H1 (cell line): ENCODE data around the gene MYBPH. TPM values are rescaled to one million over a fixed set of nuclear protein-coding genes. Genes with fewer than 3 reads are reported as not detected.

Experiments
- CTCF ChIA-PET: fragments of 300-600 bp; sonication (Branson Sonifier 250); formaldehyde crosslinking; loops from one replicate; lab custom pipeline; 2021; ENCODE audit not compliant: partially characterized antibody; lab: Charles Lee
- POLR2A ChIA-PET: fragments of 300-600 bp; sonication (Branson Sonifier 250); formaldehyde crosslinking; loops from one replicate; lab custom pipeline; 2021; ENCODE audit warnings: inconsistent platforms; ENCODE audit not compliant: partially characterized antibody; lab: Charles Lee
- DNase-seq, 2 experiments: peaks; one replicate each; pipeline versions ENCODE4 v3.0.0 to v3.0.0-alpha.2; 2010 to 2022; ENCODE audit warnings: low spot score in 2 of 2, low read depth in 1 of 2, mixed read lengths in 1 of 2
- FAIRE-seq: peaks from 2 replicates; lab custom pipeline; 2011; peaks lifted over from hg19 to GRCh38; lab: Jason Lieb, UNC
- H2AFZ ChIP-seq: 2 replicates; pipeline ENCODE4 v1.8.1; 2012; ENCODE audit warnings: low read length, inconsistent platforms
- H2AK5ac ChIP-seq: 2 replicates; pipeline ENCODE4 v1.6.1; 2013; ENCODE audit warnings: low read depth, low read length
- H2BK120ac ChIP-seq: replicated peaks from 2 replicates; pipeline ENCODE3; 2013; ENCODE audit warnings: low read depth, low read length, inconsistent platforms
- H2BK12ac ChIP-seq: 2 replicates; pipeline ENCODE4 v1.6.1; 2013; ENCODE audit warnings: low read depth, low read length
- H2BK15ac ChIP-seq: 2 replicates; pipeline ENCODE4 v1.6.1; 2013; ENCODE audit warnings: low read length
- H2BK20ac ChIP-seq: 2 replicates; pipeline ENCODE4 v1.6.1; 2013; ENCODE audit warnings: low read length
- H2BK5ac ChIP-seq: 2 replicates; pipeline ENCODE4 v1.6.1; 2013; ENCODE audit warnings: low read depth, low read length
- H3K14ac ChIP-seq: 2 replicates; pipeline ENCODE4 v1.6.1; 2013; ENCODE audit warnings: inconsistent platforms; ENCODE audit not compliant: insufficient read length
- H3K18ac ChIP-seq: 2 replicates; pipeline ENCODE4 v1.6.1; 2013; ENCODE audit warnings: low read length; ENCODE audit errors: extremely low read depth
- H3K23ac ChIP-seq: 2 replicates; pipeline ENCODE4 v1.6.1; 2013; ENCODE audit warnings: inconsistent platforms; ENCODE audit not compliant: insufficient read length
- H3K23me2 ChIP-seq: 2 replicates; pipeline ENCODE4 v1.6.1; 2013; ENCODE audit warnings: low read depth, low read length
- H3K27ac ChIP-seq: 2 replicates; pipeline ENCODE4 v1.6.1; 2011; ENCODE audit warnings: low read depth, low read length, inconsistent platforms
- H3K27me3 ChIP-seq, 4 experiments: replicated peaks in 1 of 4; 1 replicate in 1 of 4; 2 replicates in 3 of 4; pipeline versions ENCODE4 v1.6.1 to v1.8.1; 2011 to 2013; ENCODE audit warnings: low read length in 3 of 4, mild to moderate bottlenecking in 3 of 4, inconsistent platforms in 2 of 4, mixed read lengths in 2 of 4, moderate library complexity in 1 of 4; ENCODE audit not compliant: control insufficient read depth in 3 of 4, insufficient read depth in 3 of 4; ENCODE audit errors: extremely low read depth in 1 of 4
- H3K36me3 ChIP-seq, 4 experiments: 2 replicates each; pipeline versions ENCODE4 v1.6.1 to v1.8.1; 2011 to 2013; ENCODE audit warnings: mild to moderate bottlenecking in 4 of 4, low read length in 3 of 4, moderate library complexity in 2 of 4, control low read depth in 1 of 4, inconsistent platforms in 1 of 4; ENCODE audit not compliant: insufficient read depth in 4 of 4, control insufficient read depth in 2 of 4
- H3K4ac ChIP-seq: replicated peaks from 2 replicates; pipeline ENCODE3; 2013; ENCODE audit warnings: low read length, low read depth, mixed read lengths, inconsistent platforms; ENCODE audit not compliant: insufficient read length
- H3K4me1 ChIP-seq, 4 experiments: replicated peaks in 1 of 4; 1 replicate in 1 of 4; 2 replicates in 3 of 4; pipeline versions ENCODE4 v1.6.1 to v1.8.1; 2011 to 2013; ENCODE audit warnings: low read length in 3 of 4, inconsistent platforms in 2 of 4, mixed read lengths in 1 of 4; ENCODE audit not compliant: insufficient read depth in 4 of 4, control insufficient read depth in 3 of 4
- H3K4me2 ChIP-seq, 2 experiments: 2 replicates each; pipeline versions ENCODE4 v1.6.1 to v1.8.1; 2011 to 2013; ENCODE audit warnings: low read depth in 2 of 2, low read length in 2 of 2, control low read depth in 1 of 2, inconsistent platforms in 1 of 2, mild to moderate bottlenecking in 1 of 2; ENCODE audit not compliant: insufficient read depth in 1 of 2
- H3K4me3 ChIP-seq, 4 experiments: fragments of 200-600, 300-600 bp in 1 of 4; sonication (generic), shearing (Covaris generic), sonication (Bioruptor Twin) in 1 of 4; 2 replicates each; pipeline versions ENCODE4 v1.5.1 to v1.8.1; 2011 to 2016; ENCODE audit warnings: low read length in 4 of 4, low read depth in 3 of 4, control low read depth in 2 of 4, inconsistent platforms in 2 of 4, mild to moderate bottlenecking in 2 of 4, mixed read lengths in 1 of 4, moderate library complexity in 1 of 4; ENCODE audit not compliant: insufficient read depth in 2 of 4; ENCODE audit errors: extremely low read depth in 1 of 4
- H3K56ac ChIP-seq: replicated peaks from 2 replicates; pipeline ENCODE3; 2013; ENCODE audit warnings: low read depth, mild to moderate bottlenecking, mixed read lengths, low read length, inconsistent platforms; ENCODE audit not compliant: insufficient read length
- H3K79me1 ChIP-seq: 2 replicates; pipeline ENCODE4 v1.6.1; 2013; ENCODE audit warnings: low read depth, low read length, control low read depth
- H3K79me2 ChIP-seq, 2 experiments: 2 replicates each; pipeline versions ENCODE4 v1.6.1 to v1.8.1; 2012 to 2013; ENCODE audit warnings: low read length in 2 of 2, mild to moderate bottlenecking in 2 of 2, inconsistent platforms in 1 of 2; ENCODE audit not compliant: insufficient read depth in 2 of 2, control insufficient read depth in 1 of 2
- H3K9ac ChIP-seq, 4 experiments: replicated peaks in 1 of 4; 1 replicate in 1 of 4; 2 replicates in 3 of 4; pipeline versions ENCODE4 v1.6.1 to v1.8.1; 2011 to 2013; ENCODE audit warnings: low read depth in 3 of 4, low read length in 3 of 4, control low read depth in 2 of 4, mild to moderate bottlenecking in 2 of 4, moderate library complexity in 2 of 4, inconsistent platforms in 1 of 4; ENCODE audit errors: extremely low read depth in 1 of 4
- H3K9me3 ChIP-seq, 2 experiments: 2 replicates each; pipeline versions ENCODE4 v1.6.1 to v1.8.1; 2012 to 2013; ENCODE audit warnings: mild to moderate bottlenecking in 2 of 2, moderate library complexity in 2 of 2, control low read depth in 1 of 2, inconsistent platforms in 1 of 2, low read depth in 1 of 2, low read length in 1 of 2, mixed read lengths in 1 of 2; ENCODE audit not compliant: insufficient read depth in 2 of 2
- H4K20me1 ChIP-seq, 2 experiments: replicated peaks in 1 of 2; 2 replicates each; pipeline versions ENCODE3 to v1.8.1; 2011 to 2013; ENCODE audit warnings: inconsistent platforms in 2 of 2, low read length in 2 of 2, mild to moderate bottlenecking in 1 of 2; ENCODE audit not compliant: insufficient read depth in 2 of 2, control insufficient read depth in 1 of 2
- H4K5ac ChIP-seq: 2 replicates; pipeline ENCODE4 v1.6.1; 2013; ENCODE audit warnings: low read length, low read depth, mixed read lengths, inconsistent platforms; ENCODE audit not compliant: insufficient read length
- H4K8ac ChIP-seq: 2 replicates; pipeline ENCODE4 v1.8.0; 2013; ENCODE audit warnings: mild to moderate bottlenecking, moderate library complexity, low read length, inconsistent platforms; ENCODE audit not compliant: insufficient read depth; ENCODE audit errors: extremely low read depth
- H4K91ac ChIP-seq: replicated peaks from 2 replicates; pipeline ENCODE3; 2013; ENCODE audit warnings: low read length, mixed read lengths, inconsistent platforms; ENCODE audit not compliant: insufficient read length
- TAF1 ChIP-seq: IDR thresholded peaks from 2 replicates; pipeline ENCODE4 v1.6.1; 2011; ENCODE audit warnings: mild to moderate bottlenecking, low read depth, low read length
- WGBS, 2 experiments: shearing (Covaris generic) in 1 of 2; methylation state at CpG; one replicate each; pipeline versions ENCODE4 v1.1.6 to v1.1.7; 2013 to 2015; ENCODE audit warnings: low lambda C conversion rate in 2 of 2, mixed read lengths in 2 of 2, inconsistent platforms in 1 of 2, low coverage in 1 of 2, missing lambda C conversion rate in 1 of 2; ENCODE audit not compliant: insufficient replicate concordance in 2 of 2, insufficient coverage in 1 of 2, insufficient read length in 1 of 2; ENCODE audit errors: extremely low coverage in 1 of 2, missing lambda C conversion rate in 1 of 2; 5-methylcytosine and 5-hydroxymethylcytosine counted together
- polyA plus RNA-seq, 7 experiments: library from polyadenylated mRNA; depleted of rRNA in 3 of 7; stranded (reverse) in 5 of 7; unstranded in 2 of 7; fragments of >200 nt in 5 of 7; fragments of 200-250 nt in 2 of 7; gene quantifications; 1 replicate in 5 of 7; 2 replicates in 1 of 7; 4 replicates in 1 of 7; pipeline versions ENCODE4 v1.2.1 to v1.2.3, GENCODE V29; 2011 to 2013; ENCODE audit warnings: missing spikeins in 2 of 7, mixed read lengths in 2 of 7
- total RNA-seq: library from RNA; stranded (reverse); fragmentation: NEBNext Ultra II Directional; extraction: Animal tissue kit (Norgen Biotek cat#: 25700); gene quantifications from 2 replicates; pipeline ENCODE4 v1.2.1, GENCODE V29; 2021

Gene MYBPH
- total and polyA plus RNA-seq, 2 of the 8 experiments (the other 6 are each of a cell fraction or from before 2014, with no cell fraction given) = not detected

DNA sequence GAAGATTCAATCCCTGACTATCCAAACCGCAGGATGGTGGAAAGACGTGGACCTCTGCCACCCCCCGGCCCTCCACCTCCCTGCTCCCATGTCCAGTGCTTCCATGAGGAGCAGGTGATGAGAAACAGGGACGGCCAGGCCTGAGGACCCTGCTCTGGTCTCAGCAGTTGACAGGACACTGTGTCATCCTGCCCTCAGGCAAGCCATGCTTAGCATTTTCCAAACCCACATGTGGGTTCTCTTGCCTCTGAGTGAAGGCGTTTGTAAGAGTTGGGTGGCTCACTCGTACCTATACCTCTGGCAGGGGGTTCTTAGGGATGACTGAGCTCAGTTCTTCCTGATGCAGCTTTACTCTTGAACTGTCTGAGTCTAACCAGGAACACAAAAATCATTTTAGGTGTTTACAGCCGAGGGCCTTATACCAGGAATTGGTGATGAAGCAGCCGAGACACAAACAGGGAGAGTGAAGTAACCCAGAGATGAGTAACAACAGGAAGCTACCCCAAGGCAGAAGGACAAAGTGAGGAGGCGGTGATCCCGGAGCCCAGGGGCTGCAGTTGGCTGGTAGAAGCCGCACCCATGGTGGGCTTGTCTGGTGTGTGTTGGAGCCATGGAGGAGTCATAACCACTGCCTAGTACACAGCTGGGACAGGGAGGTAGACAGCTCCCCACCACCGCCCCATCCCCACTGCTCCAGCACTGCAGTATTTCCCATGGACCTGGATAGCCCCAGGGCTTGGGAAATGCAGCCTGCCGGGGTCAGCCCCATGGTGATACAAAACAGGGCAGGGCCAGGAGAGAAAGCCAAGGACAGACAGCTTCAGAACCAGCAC lies 21.4 kb downstream of the MYBPH start:
- no peak overlapping the region for H4K91ac ChIP-seq
- H2BK120ac ChIP-seq = no peak overlapping the region
- no peak overlapping the region for H3K23ac ChIP-seq
- H3K79me2 ChIP-seq = no peaks in the 10 kb centered on the region
- H3K4me2 ChIP-seq = no peak overlapping the region
- DNase-seq (no peak), FAIRE-seq (no peak)
- H3K27me3 ChIP-seq = no peaks in the 10 kb centered on the region; a peak in 1 of 7 replicates
- 87% methylated on average over 13 of the region's 13 CpGs; no CpG with 5 or more reads in 1 of the 2 experiments for whole genome bisulfite sequencing, 2 experiments
- H3K18ac ChIP-seq = peak overlapping the region; percentile 39; the same call in 1 of the 2 replicates
- H3K14ac ChIP-seq = no peak overlapping the region
- H2BK12ac ChIP-seq = peak overlapping the region; percentile 40; the same call in 1 of the 2 replicates
- no peaks in the 10 kb centered on the region for H3K79me1 ChIP-seq
- H3K56ac ChIP-seq = no peak overlapping the region
- peak overlapping the region; percentile 88; the same call in 1 of the 2 replicates for H2BK20ac ChIP-seq
- H3K27ac ChIP-seq = no peak overlapping the region
- no peaks in the 10 kb centered on the region for H3K23me2 ChIP-seq
- no peaks in the 10 kb centered on the region for H4K20me1 ChIP-seq
- ChIA-PET CTCF (interaction anchor here (0.7 to 49.1 kb wide), 12 partner anchors 10 to 105 kb away, joined by 3 to 1071 read pairs (median 7); partner anchors contain the start of genes ADORA1, MYBPH, MYOG and PPFIA4), POLR2A (no interaction called here)
- H2BK5ac ChIP-seq = peak overlapping the region; percentile 3; the same call in 1 of the 2 replicates
- no peak overlapping the region for H2AK5ac ChIP-seq
- H2AFZ ChIP-seq = no peak overlapping the region
- peaks cover 6 to 34% (median 17%) of the 10 kb centered on the region in 4 experiments for H3K4me1 ChIP-seq
- no peak overlapping the region for H4K8ac ChIP-seq
- no peak overlapping the region for H3K4me3 ChIP-seq
- H3K36me3 ChIP-seq = no peaks in the 10 kb centered on the region
- TF ChIP-seq TAF1 = no peak
- H3K9me3 ChIP-seq = no peaks in the 10 kb centered on the region; a peak in 1 of 4 replicates
- no peak overlapping the region for H4K5ac ChIP-seq
- no peak overlapping the region for H3K4ac ChIP-seq
- H3K9ac ChIP-seq = no peak overlapping the region; a peak in 1 of 7 replicates
- 0 out of 2 replicates have a peak overlapping the region, but pooled peaks have one; percentile 0 for H2BK15ac ChIP-seq
